Hepatocyte (in vitro differentiated cells): Measurements from ENCODE around the gene GNB2. TPM values are rescaled to one million over a fixed set of nuclear protein-coding genes. Genes with fewer than 3 reads are reported as not detected.
"Not testable (repeated sequence)": the region's sequence is repeated elsewhere in the genome, so short reads cannot be mapped to it uniquely, and the experiment has no call there.

Source experiments
- DNase-seq: peaks from one replicate; pipeline ENCODE4 v3.0.0-alpha.2; 2016; ENCODE audit warnings: low spot score
- H2AFZ ChIP-seq: fragments of 200-600 bp; sonication (generic); 2 replicates; pipeline ENCODE4 v1.6.0; 2016; ENCODE audit warnings: antibody characterized with exemption, mild to moderate bottlenecking
- H3K27ac ChIP-seq: fragments of 200-600 bp; sonication (generic); 2 replicates; pipeline ENCODE4 v1.5.1; 2016; ENCODE audit warnings: mild to moderate bottlenecking
- H3K27me3 ChIP-seq: fragments of 200-600 bp; sonication (generic); 2 replicates; pipeline ENCODE4 v1.6.1; 2016
- H3K36me3 ChIP-seq: fragments of 200-600 bp; sonication (generic); replicated peaks from 2 replicates; pipeline ENCODE4 v1.5.1; 2016; ENCODE audit warnings: low read depth; ENCODE audit not compliant: insufficient read depth
- H3K4me1 ChIP-seq: fragments of 200-600 bp; sonication (generic); 2 replicates; pipeline ENCODE4 v1.5.1; 2016; ENCODE audit warnings: mild to moderate bottlenecking, moderate library complexity; ENCODE audit not compliant: insufficient read depth
- H3K4me2 ChIP-seq: fragments of 200-600 bp; sonication (generic); 2 replicates; pipeline ENCODE4 v1.6.0; 2016
- H3K4me3 ChIP-seq: fragments of 200-600 bp; sonication (generic); 2 replicates; pipeline ENCODE4 v1.5.1; 2016; ENCODE audit warnings: mild to moderate bottlenecking
- H3K79me2 ChIP-seq: fragments of 200-600 bp; sonication (generic); 2 replicates; pipeline ENCODE4 v1.6.0; 2017; ENCODE audit warnings: mild to moderate bottlenecking
- H3K9me2 ChIP-seq: fragments of 200-600 bp; sonication (generic); replicated peaks from 2 replicates; pipeline ENCODE4 v1.6.0; 2017; ENCODE audit warnings: mild to moderate bottlenecking; ENCODE audit not compliant: insufficient read depth
- H3K9me3 ChIP-seq: fragments of 200-600 bp; sonication (generic); 2 replicates; pipeline ENCODE4 v1.5.1; 2016; ENCODE audit warnings: low read depth, mild to moderate bottlenecking
- H4K20me1 ChIP-seq: fragments of 200-600 bp; sonication (generic); 2 replicates; pipeline ENCODE4 v1.6.0; 2016; ENCODE audit warnings: mild to moderate bottlenecking; ENCODE audit not compliant: insufficient read depth, poor library complexity, severe bottlenecking
- EZH2 ChIP-seq: fragments of 200-600 bp; sonication (generic); IDR thresholded peaks from 2 replicates; pipeline ENCODE4 v1.6.1; 2016; ENCODE audit warnings: antibody characterized with exemption, mild to moderate bottlenecking, borderline replicate concordance
- EZH2phosphoT487 ChIP-seq: fragments of 200-600 bp; sonication (generic); IDR thresholded peaks from one replicate; pipeline ENCODE4 v1.6.1; 2018; ENCODE audit warnings: antibody characterized with exemption, mild to moderate bottlenecking, low read depth, moderate library complexity; ENCODE audit not compliant: unreplicated experiment, severe bottlenecking
- WGBS: methylation state at CpG from one replicate; pipeline ENCODE4 v1.1.6; 2016; ENCODE audit warnings: low lambda C conversion rate; ENCODE audit errors: missing lambda C conversion rate; 5-methylcytosine and 5-hydroxymethylcytosine counted together
- polyA plus RNA-seq: library from polyadenylated mRNA; unstranded; fragments of >200 nt; fragmentation: Nextera tagmentation; extraction: Ambion mirVana; gene quantifications from 2 replicates; pipeline ENCODE4 v1.2.1, GENCODE V29; 2016
- total RNA-seq: library from RNA; depleted of rRNA; stranded (reverse); fragments of >200 nt; gene quantifications from 2 replicates; pipeline ENCODE4 v1.2.3, GENCODE V29; 2014
- TF ChIP-seq, protein P1 (sequence below): fragments of 200-600 bp; sonication (generic); IDR thresholded peaks from 2 replicates; pipeline ENCODE4 v1.5.1; 2016; ENCODE audit warnings: antibody characterized with exemption, mild to moderate bottlenecking; ENCODE audit not compliant: poor library complexity

The GNB2 gene
- total and polyA plus RNA-seq, 2 experiments from 2014 or later: 111 to 204 TPM

DNA sequence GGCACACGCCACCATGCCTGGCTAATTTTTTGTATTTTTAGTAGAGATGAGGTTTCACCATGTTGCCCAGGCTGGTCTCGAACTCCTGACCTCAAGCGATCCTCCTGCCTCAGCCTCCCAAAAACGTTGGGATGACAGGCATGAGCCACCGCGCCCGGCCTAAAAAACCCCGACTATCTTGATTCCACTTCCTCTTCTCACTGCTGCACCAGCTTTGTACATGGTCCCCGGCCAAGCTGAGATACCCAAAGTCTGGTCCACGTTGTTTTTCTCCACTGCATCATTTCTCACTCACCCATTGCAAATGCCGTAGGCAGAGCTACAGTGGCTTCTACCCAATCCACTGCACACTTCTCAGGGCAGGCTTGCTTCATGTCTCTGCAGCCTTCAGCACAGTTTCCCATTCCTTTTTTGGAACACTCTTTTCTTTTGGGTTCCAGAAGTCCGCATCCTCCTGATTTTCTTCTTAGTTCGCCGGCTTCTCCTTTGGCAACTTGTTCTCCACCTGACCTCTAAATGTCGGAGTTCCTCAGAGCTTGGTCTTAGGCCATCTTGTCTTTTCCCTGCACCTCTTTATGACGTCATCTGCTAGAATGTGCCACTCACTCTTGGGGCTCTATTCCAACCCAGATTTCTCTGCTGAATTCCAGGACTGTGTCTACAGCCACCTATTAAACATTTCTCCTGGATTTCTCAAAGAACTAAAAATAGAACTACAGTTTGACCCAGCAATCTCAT, 6.0 kb upstream of the GNB2 start:
- TF ChIP-seq, protein P1, sequence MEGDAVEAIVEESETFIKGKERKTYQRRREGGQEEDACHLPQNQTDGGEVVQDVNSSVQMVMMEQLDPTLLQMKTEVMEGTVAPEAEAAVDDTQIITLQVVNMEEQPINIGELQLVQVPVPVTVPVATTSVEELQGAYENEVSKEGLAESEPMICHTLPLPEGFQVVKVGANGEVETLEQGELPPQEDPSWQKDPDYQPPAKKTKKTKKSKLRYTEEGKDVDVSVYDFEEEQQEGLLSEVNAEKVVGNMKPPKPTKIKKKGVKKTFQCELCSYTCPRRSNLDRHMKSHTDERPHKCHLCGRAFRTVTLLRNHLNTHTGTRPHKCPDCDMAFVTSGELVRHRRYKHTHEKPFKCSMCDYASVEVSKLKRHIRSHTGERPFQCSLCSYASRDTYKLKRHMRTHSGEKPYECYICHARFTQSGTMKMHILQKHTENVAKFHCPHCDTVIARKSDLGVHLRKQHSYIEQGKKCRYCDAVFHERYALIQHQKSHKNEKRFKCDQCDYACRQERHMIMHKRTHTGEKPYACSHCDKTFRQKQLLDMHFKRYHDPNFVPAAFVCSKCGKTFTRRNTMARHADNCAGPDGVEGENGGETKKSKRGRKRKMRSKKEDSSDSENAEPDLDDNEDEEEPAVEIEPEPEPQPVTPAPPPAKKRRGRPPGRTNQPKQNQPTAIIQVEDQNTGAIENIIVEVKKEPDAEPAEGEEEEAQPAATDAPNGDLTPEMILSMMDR: no peak
- TF ChIP-seq EZH2phosphoT487 (no peak), EZH2 (no peak)
- H3K4me2 ChIP-seq: no peak overlapping the region
- no peaks in the 10 kb centered on the region for H3K79me2 ChIP-seq
- H3K9me2 ChIP-seq: no peaks in the 10 kb centered on the region
- no peak overlapping the region for H3K27ac ChIP-seq
- H3K27me3 ChIP-seq: no peaks in the 10 kb centered on the region
- no peak for DNase-seq
- no peak overlapping the region for H3K4me3 ChIP-seq
- H3K9me3 ChIP-seq: no peaks in the 10 kb centered on the region
- no peaks in the 10 kb centered on the region for H3K4me1 ChIP-seq
- 92% methylated on average over 16 of the region's 16 CpGs for WGBS
- H2AFZ ChIP-seq: no peak overlapping the region
- no peaks in the 10 kb centered on the region for H3K36me3 ChIP-seq
- no peaks in the 10 kb centered on the region for H4K20me1 ChIP-seq

DNA sequence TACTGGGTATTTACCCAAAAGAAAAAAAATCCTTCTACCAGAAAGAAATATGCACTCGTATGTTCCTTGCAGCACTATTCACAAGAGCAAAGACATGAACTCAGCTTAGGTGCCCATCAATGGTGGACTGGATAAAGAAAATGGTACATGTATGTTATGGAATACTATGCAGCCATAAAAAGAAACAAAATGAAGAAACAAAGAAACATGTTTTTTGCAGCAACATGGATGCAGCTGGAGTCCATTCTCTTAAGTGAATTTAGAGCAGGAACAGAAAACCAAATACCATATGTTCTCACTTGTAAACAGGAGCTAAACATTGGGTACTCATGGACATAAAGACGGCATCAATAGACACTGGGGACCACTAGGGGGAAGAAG, 5.5 kb upstream of the GNB2 start:
- no peaks in the 10 kb centered on the region for H3K9me3 ChIP-seq
- DNase-seq: no peak
- TF ChIP-seq, protein P1: no peak
- TF ChIP-seq EZH2phosphoT487 (no peak), EZH2 (no peak)
- no peak overlapping the region for H3K4me2 ChIP-seq
- no peaks in the 10 kb centered on the region for H3K36me3 ChIP-seq
- no peaks in the 10 kb centered on the region for H3K4me1 ChIP-seq
- no peaks in the 10 kb centered on the region for H3K9me2 ChIP-seq
- H2AFZ ChIP-seq: no peak overlapping the region
- no peaks in the 10 kb centered on the region for H3K27me3 ChIP-seq
- no peaks in the 10 kb centered on the region for H3K79me2 ChIP-seq
- H4K20me1 ChIP-seq: no peaks in the 10 kb centered on the region
- H3K4me3 ChIP-seq: no peak overlapping the region
- no peak overlapping the region for H3K27ac ChIP-seq
- WGBS: 94% methylated on average over 2 of the region's 2 CpGs

DNA sequence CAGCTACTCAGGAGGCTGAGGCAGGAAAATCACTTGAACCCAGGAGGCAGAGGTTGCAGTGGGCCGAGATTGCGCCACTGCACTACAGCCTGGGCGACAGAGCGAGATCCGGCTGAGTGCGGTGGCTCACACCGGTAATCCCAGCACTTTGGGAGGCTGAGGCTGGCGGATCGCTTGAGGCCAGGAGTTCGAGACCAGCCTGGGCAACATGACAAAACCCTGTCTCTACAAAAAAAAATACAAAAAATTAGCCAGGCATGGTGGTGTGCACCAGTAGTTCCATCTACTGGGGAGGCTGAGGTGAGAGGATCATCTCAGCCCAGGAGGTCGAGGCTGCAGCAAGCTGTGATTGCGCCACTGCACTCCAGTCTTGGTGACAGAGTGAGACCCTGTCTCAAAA, 4.4 kb upstream of the GNB2 start:
- H3K9me2 ChIP-seq, H3K27ac ChIP-seq, H2AFZ ChIP-seq, DNase-seq, H3K27me3 ChIP-seq, H3K4me3 ChIP-seq, H3K4me1 ChIP-seq, H3K4me2 ChIP-seq, H4K20me1 ChIP-seq, H3K36me3 ChIP-seq, H3K79me2 ChIP-seq, H3K9me3 ChIP-seq: not testable (repeated sequence)
- WGBS: 97% methylated on average over 12 of the region's 12 CpGs

DNA sequence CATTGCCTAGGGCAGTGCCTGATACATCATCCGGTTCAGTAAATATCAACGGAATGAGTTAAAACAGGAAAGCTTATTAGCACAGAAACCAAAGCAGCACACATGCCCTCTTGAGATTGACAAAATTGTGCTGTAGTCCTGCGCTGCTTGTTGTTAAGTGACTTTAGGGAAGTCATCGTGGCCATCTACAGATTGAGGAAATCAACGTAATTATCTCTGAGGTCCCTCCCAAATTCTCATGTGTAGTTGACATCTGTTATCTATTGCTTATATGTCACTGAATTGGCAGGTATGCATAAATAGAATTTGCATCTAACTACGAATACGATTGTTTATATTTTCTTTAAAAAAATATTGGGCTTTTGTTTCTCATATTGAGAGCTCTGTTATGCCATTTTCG, 3.5 kb upstream of the GNB2 start:
- Histone ChIP-seq H3K36me3 (no peaks in the 10 kb centered on the region), H4K20me1 (peaks cover 9% of the 10 kb centered on the region), H3K79me2 (peaks cover 12% of the 10 kb centered on the region), H3K27me3 (no peaks in the 10 kb centered on the region), H2AFZ (no peak overlapping the region), H3K9me3 (no peaks in the 10 kb centered on the region), H3K4me2 (no peak overlapping the region), H3K27ac (no peak overlapping the region), H3K4me3 (no peak overlapping the region), H3K9me2 (no peaks in the 10 kb centered on the region), H3K4me1 (no peaks in the 10 kb centered on the region)
- no peak for DNase-seq
- WGBS: 78% methylated on average over 8 of the region's 8 CpGs
- TF ChIP-seq, protein P1: no peak
- TF ChIP-seq EZH2phosphoT487 (no peak), EZH2 (no peak)
